Calu3 (cell line): Measurements from ENCODE around the gene ENTREP3. TPM values are rescaled to one million over a fixed set of nuclear protein-coding genes. Genes with fewer than 3 reads are reported as not detected.

Experiments
- BruUV-seq: library from RNA; stranded (reverse); fragments of 400-500 nt; replicated peaks from 2 replicates; lab custom pipeline; 2021; lab: Mats Ljungman, UMichigan
- CTCF ChIA-PET: fragments of 300-600 bp; sonication (Branson Sonifier 250); formaldehyde crosslinking; loops from one replicate; lab custom pipeline; 2022; ENCODE audit warnings: antibody characterized with exemption; lab: Charles Lee
- DNase-seq: peaks from one replicate; pipeline ENCODE4 v3.0.0; 2022
- H3K27ac Mint-ChIP-seq: one replicate; pipeline ENCODE4 v1.8.0; 2022; ENCODE audit warnings: mixed read lengths; ENCODE audit not compliant: unreplicated experiment
- H3K27me3 Mint-ChIP-seq: one replicate; pipeline ENCODE4 v1.8.0; 2022; ENCODE audit warnings: mixed read lengths; ENCODE audit not compliant: unreplicated experiment
- H3K36me3 Mint-ChIP-seq: one replicate; pipeline ENCODE4 v1.8.0; 2022; ENCODE audit warnings: mild to moderate bottlenecking, moderate library complexity, mixed read lengths; ENCODE audit not compliant: insufficient read depth, unreplicated experiment
- H3K4me1 Mint-ChIP-seq: one replicate; pipeline ENCODE4 v1.8.0; 2022; ENCODE audit warnings: mild to moderate bottlenecking, low read depth, mixed read lengths; ENCODE audit not compliant: unreplicated experiment
- H3K4me3 Mint-ChIP-seq: one replicate; pipeline ENCODE4 v1.8.0; 2022; ENCODE audit warnings: mild to moderate bottlenecking, low read depth, moderate library complexity, mixed read lengths; ENCODE audit not compliant: unreplicated experiment
- H3K9me3 Mint-ChIP-seq: one replicate; pipeline ENCODE4 v1.8.0; 2022; ENCODE audit warnings: low read depth, mixed read lengths; ENCODE audit not compliant: unreplicated experiment
- CTCF ChIP-seq: fragments of 200-600 bp; IDR thresholded peaks from one replicate; pipeline ENCODE4 v1.8.0; 2022; ENCODE audit warnings: antibody characterized with exemption; ENCODE audit not compliant: unreplicated experiment
- intact Hi-C: fragments of 100-400 bp; cut with micrococcal nuclease; formaldehyde crosslinking; loops from one replicate; pipeline ENCODE4 v1.10.0; 2022; ENCODE audit not compliant: unreplicated experiment
- total RNA-seq: library from RNA; stranded (reverse); gene quantifications from 2 replicates; pipeline ENCODE4 v1.2.3, GENCODE V29; 2022

The ENTREP3 gene
- total RNA-seq, 1 experiment from 2014 or later: 25.2 TPM

DNA sequence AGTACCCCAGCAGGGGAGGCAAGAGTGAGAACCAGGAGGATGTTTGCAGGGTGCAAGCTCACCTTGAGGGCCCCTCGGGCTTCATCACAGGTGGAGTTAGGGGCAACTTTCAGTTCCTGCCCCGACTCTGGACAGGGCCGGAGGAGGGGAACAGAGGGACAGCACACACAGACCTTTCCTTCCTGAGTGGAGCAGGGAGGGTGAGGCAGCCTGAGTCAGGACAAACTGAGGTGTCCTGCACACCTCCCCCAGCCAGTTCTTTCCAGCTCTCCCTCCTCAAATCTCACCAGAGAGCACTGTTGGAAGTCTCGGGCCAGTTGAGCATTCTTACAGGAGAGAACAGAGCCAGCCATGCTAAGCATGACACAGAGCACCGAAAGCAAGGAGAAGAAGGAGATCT is 1.5 kb downstream of the ENTREP3 start:
- H3K9me3 Mint-ChIP-seq: no peaks in the 10 kb centered on the region
- peaks cover 36% of the 10 kb centered on the region for H3K36me3 Mint-ChIP-seq
- H3K4me3 Mint-ChIP-seq: peak overlapping the region; percentile 74
- no peak overlapping the region for H3K27ac Mint-ChIP-seq
- H3K27me3 Mint-ChIP-seq: no peaks in the 10 kb centered on the region
- BruUV-seq: no TSS peak
- no peak for TF ChIP-seq CTCF
- no peak for DNase-seq
- CTCF ChIA-PET: no interaction called here
- intact Hi-C loops: no loop called here
- peaks cover 15% of the 10 kb centered on the region for H3K4me1 Mint-ChIP-seq

DNA sequence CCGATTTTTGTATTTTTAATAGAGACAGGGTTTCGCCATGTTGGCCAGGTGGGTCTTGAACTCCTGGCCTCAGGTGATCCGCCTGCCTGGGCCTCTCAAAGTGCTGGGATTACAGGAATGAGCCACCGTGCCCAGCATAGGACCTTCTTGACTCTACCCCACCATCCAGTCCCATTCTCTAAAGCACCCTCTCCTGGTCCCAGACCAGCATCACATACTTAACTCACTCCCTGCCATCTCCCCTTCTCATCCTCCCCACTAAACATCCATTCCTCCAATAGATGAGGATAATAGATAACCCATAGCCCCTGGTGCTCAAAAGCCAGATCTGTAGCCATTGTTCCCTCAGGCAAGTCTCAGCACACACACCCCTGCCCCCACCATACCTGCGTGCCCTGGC is 2.1 kb downstream of the ENTREP3 start:
- DNase-seq: no peak
- H3K4me1 Mint-ChIP-seq: peaks cover 15% of the 10 kb centered on the region
- intact Hi-C loops: no loop called here
- H3K27me3 Mint-ChIP-seq: no peaks in the 10 kb centered on the region
- peak overlapping the region; percentile 74 for H3K4me3 Mint-ChIP-seq
- peaks cover 36% of the 10 kb centered on the region for H3K36me3 Mint-ChIP-seq
- no TSS peak for BruUV-seq
- CTCF ChIA-PET: no interaction called here
- TF ChIP-seq CTCF: no peak
- no peaks in the 10 kb centered on the region for H3K9me3 Mint-ChIP-seq
- no peak overlapping the region for H3K27ac Mint-ChIP-seq

- intact Hi-C loops: loop anchor here (2.0 kb wide), 1 partner anchor 73 kb away; no protein-coding TSS in a partner anchor
- Mint-ChIP-seq H3K4me3 (no peak overlapping the region), H3K27ac (no peak overlapping the region), H3K27me3 (no peaks in the 10 kb centered on the region), H3K36me3 (peaks cover 25% of the 10 kb centered on the region), H3K9me3 (no peaks in the 10 kb centered on the region), H3K4me1 (peaks cover 15% of the 10 kb centered on the region)
- no TSS peak for BruUV-seq
- no peak for DNase-seq
- CTCF ChIA-PET: interaction anchor here (0.5 to 3.6 kb wide), 15 partner anchors 10 to 466 kb away, joined by 3 to 44 read pairs (median 5); partner anchors contain the start of genes CLK2, FDPS, HCN3 and SCAMP3
- TF ChIP-seq CTCF: no peak
Measured at GRCh38 chr1:155251566-155251965, 3.7 kb downstream of the ENTREP3 start.

DNA sequence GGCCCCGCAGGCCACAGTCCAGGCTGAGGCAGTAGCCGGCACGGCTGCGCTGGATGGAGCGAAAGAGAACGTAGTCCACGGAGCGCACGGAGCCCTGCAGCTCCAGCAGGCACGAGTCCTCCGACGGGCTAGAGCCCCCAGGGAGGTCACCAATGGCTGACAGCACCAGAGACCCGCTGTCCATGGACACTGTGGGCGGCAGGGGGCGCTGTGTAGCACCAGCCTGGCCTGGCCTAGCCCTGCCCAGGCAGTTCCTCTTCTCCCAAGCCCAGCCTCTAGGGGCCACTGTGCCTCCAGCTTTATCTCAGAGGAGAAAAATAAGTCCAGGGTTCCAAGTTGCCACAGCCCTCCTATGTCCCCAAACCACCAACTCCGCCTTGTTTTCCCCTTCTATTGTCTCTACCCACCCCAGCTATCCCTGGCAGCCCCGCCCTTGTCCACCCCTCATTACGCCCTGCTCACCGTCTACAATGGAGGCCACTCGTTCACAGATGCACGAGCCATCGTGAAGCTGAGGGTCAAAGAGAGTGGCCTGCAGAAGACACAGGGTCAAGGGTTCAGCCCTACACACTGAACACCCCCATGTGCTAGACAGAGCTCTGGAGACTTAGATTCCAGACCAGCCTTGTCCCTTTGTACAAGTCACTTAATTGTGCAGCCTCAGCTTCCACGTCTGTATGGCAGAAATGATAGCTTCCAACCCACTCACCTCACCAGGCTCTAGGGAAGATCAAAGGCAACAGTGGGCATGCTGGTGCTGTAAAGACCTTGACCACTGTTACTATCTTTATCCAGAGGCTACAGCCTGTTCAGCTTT is 4.4 kb downstream of the ENTREP3 start:
- H3K9me3 Mint-ChIP-seq: no peaks in the 10 kb centered on the region
- DNase-seq: peak; percentile 98
- H3K27me3 Mint-ChIP-seq: no peaks in the 10 kb centered on the region
- peak; percentile 98 for TF ChIP-seq CTCF
- no TSS peak for BruUV-seq
- H3K4me1 Mint-ChIP-seq: peaks cover 15% of the 10 kb centered on the region
- H3K4me3 Mint-ChIP-seq: no peak overlapping the region
- H3K36me3 Mint-ChIP-seq: peaks cover 23% of the 10 kb centered on the region
- no peak overlapping the region for H3K27ac Mint-ChIP-seq
- intact Hi-C loops: loop anchor here (2.0 kb wide), 1 partner anchor 74 kb away; no protein-coding TSS in a partner anchor
- CTCF ChIA-PET: interaction anchor here (0.6 to 3.6 kb wide), 21 partner anchors 9 to 478 kb away, joined by 3 to 44 read pairs (median 4); partner anchors contain the start of genes CLK2, FDPS, HCN3 and SCAMP3
